NCI-H2227 treated with DMSO at 0.1 percent for 48 hours (cell line): ENCODE measurements around the gene ALAS1.

Experiments
- DNase-seq: peaks from one replicate; lab custom pipeline; 2025; lab: John Stamatoyannopoulos, UW

The ALAS1 gene

GRCh38 chr3:52198643-52199608 lies 966 bp downstream of the ALAS1 start:
- no peak for DNase-seq

- DNase-seq: no peak
Observed at GRCh38 chr3:52200981-52201679, 3.2 kb downstream of the ALAS1 start.

GRCh38 chr3:52202384-52203077 lies 4.6 kb downstream of the ALAS1 start:
- no peak for DNase-seq

GRCh38 chr3:52203701-52204100 lies 5.7 kb downstream of the ALAS1 start:
- DNase-seq: no peak

GRCh38 chr3:52204337-52205073 lies 6.5 kb downstream of the ALAS1 start:
- no peak for DNase-seq

- DNase-seq: no peak
Observed at GRCh38 chr3:52205727-52206372, 7.9 kb downstream of the ALAS1 start.

GRCh38 chr3:52208556-52208955 lies 10.6 kb downstream of the ALAS1 start:
- DNase-seq: no peak

- DNase-seq: no peak
Observed at GRCh38 chr3:52210037-52210436, 12.1 kb downstream of the ALAS1 start.

GRCh38 chr3:52210550-52211046 lies 12.6 kb downstream of the ALAS1 start:
- no peak for DNase-seq

- no peak for DNase-seq
Observed at GRCh38 chr3:52211268-52211891, 13.4 kb downstream of the ALAS1 start.

- no peak for DNase-seq
Observed at GRCh38 chr3:52213005-52213404, 15.0 kb downstream of the ALAS1 start.

GRCh38 chr3:52213901-52214300 lies 15.9 kb downstream of the ALAS1 start:
- no peak for DNase-seq

GRCh38 chr3:52215351-52215750 lies 17.4 kb downstream of the ALAS1 start:
- DNase-seq: no peak

GRCh38 chr3:52216585-52217408 lies 18.8 kb downstream of the ALAS1 start:
- no peak for DNase-seq

GRCh38 chr3:52217409-52217805 lies 19.4 kb downstream of the ALAS1 start:
- DNase-seq: no peak

- no peak for DNase-seq
Observed at GRCh38 chr3:52218026-52218425, 20.1 kb downstream of the ALAS1 start.

- DNase-seq: no peak
Observed at GRCh38 chr3:52218454-52218853, 20.5 kb downstream of the ALAS1 start.

GRCh38 chr3:52218937-52219650 lies 21.1 kb downstream of the ALAS1 start:
- no peak for DNase-seq

GRCh38 chr3:52220380-52221026 lies 22.5 kb downstream of the ALAS1 start:
- peak; percentile 55 for DNase-seq
